ENCODE data around the gene PELO.

DNA sequence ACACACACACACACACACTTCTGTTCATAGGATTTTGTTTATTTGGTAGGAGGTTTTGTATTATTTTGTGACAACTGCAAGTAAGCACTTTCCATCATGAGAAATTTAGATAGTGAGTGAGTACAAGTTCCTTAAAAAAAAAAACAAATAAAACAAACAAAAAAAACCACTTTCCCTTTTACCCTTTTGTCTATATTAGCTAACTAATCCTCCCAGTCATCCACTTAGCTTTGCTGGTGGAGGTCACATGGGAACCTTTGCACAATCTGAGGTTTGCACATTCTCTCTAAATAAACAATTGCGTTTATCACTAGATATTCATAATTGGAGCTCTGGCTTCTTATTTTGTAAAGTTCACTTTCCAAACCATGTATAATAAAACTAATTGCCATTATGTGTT lies 6.8 kb downstream of the PELO start:
- TF ChIP-seq, protein P1, sequence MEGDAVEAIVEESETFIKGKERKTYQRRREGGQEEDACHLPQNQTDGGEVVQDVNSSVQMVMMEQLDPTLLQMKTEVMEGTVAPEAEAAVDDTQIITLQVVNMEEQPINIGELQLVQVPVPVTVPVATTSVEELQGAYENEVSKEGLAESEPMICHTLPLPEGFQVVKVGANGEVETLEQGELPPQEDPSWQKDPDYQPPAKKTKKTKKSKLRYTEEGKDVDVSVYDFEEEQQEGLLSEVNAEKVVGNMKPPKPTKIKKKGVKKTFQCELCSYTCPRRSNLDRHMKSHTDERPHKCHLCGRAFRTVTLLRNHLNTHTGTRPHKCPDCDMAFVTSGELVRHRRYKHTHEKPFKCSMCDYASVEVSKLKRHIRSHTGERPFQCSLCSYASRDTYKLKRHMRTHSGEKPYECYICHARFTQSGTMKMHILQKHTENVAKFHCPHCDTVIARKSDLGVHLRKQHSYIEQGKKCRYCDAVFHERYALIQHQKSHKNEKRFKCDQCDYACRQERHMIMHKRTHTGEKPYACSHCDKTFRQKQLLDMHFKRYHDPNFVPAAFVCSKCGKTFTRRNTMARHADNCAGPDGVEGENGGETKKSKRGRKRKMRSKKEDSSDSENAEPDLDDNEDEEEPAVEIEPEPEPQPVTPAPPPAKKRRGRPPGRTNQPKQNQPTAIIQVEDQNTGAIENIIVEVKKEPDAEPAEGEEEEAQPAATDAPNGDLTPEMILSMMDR (IDR thresholded peaks at IDR 0.05; ENCODE audit: insufficient read depth, low read length, poor library complexity, severe bottlenecking): no peak
- no peak for TF ChIP-seq EZH2phosphoT487 (conservative IDR thresholded peaks at IDR 0.05; ENCODE audit: low read length)
